PC-3 (cell line): Measurements from ENCODE around the gene JDP2. TPM values are rescaled to one million over a fixed set of nuclear protein-coding genes. Genes with fewer than 3 reads are reported as not detected.

ENCODE experiments used
- ATAC-seq: fragments of 200-7000 bp; cut with Tn5 transposase; 2 replicates; pipeline ENCODE4 v1.9.1; 2020; ENCODE audit warnings: mild to moderate bottlenecking, moderate library complexity
- BruUV-seq: library from RNA; stranded (reverse); fragments of 400-500 nt; replicated peaks from 2 replicates; lab custom pipeline; 2021; lab: Mats Ljungman, UMichigan
- CTCF ChIA-PET: fragments of 300-600 bp; sonication (Branson Sonifier 250); formaldehyde crosslinking; loops from one replicate; lab custom pipeline; 2022; ENCODE audit warnings: antibody characterized with exemption; lab: Charles Lee
- POLR2A ChIA-PET: fragments of 300-600 bp; sonication (Branson Sonifier 250); formaldehyde crosslinking; loops from one replicate; lab custom pipeline; 2022; ENCODE audit warnings: antibody characterized with exemption; ENCODE audit not compliant: unreplicated experiment; lab: Charles Lee
- DNase-seq: peaks from one replicate; pipeline ENCODE4 v3.0.0-alpha.2; 2015
- H2AFZ ChIP-seq: fragments of 300-600 bp; sonication (generic); 2 replicates; pipeline ENCODE4 v1.6.0; 2016; ENCODE audit warnings: antibody characterized with exemption, low read length
- H3F3A ChIP-seq: fragments of 300-600 bp; sonication (generic); one replicate; pipeline ENCODE4 v1.6.0; 2017; ENCODE audit warnings: antibody characterized with exemption, low read length, control low read depth, mild to moderate bottlenecking; ENCODE audit not compliant: unreplicated experiment
- H3K27ac ChIP-seq: fragments of 300-600 bp; sonication (generic); 2 replicates; pipeline ENCODE4 v1.5.1; 2016; ENCODE audit warnings: mild to moderate bottlenecking, low read length
- H3K27me3 ChIP-seq: fragments of 300-600 bp; sonication (generic); 2 replicates; pipeline ENCODE4 v1.6.1; 2016; ENCODE audit warnings: low read length, mixed read lengths
- H3K36me3 ChIP-seq: fragments of 300-600 bp; sonication (generic); 2 replicates; pipeline ENCODE4 v1.6.1; 2016; ENCODE audit warnings: low read depth, mixed run types, low read length, mixed read lengths
- H3K4me1 ChIP-seq: fragments of 300-600 bp; sonication (generic); 2 replicates; pipeline ENCODE4 v1.5.1; 2016; ENCODE audit warnings: low read length; ENCODE audit not compliant: insufficient read depth
- H3K4me2 ChIP-seq: fragments of 300-600 bp; sonication (generic); 2 replicates; pipeline ENCODE4 v1.6.0; 2016; ENCODE audit warnings: low read length
- H3K4me3 ChIP-seq: fragments of 300-600 bp; sonication (generic); 2 replicates; pipeline ENCODE4 v1.5.1; 2016; ENCODE audit warnings: mild to moderate bottlenecking, low read length, mixed read lengths
- H3K79me2 ChIP-seq: fragments of 300-600 bp; sonication (generic); 2 replicates; pipeline ENCODE4 v1.6.1; 2017; ENCODE audit warnings: low read length, mixed read lengths
- H3K9ac ChIP-seq: fragments of 300-600 bp; sonication (generic); 2 replicates; pipeline ENCODE4 v1.6.0; 2016; ENCODE audit warnings: mild to moderate bottlenecking, low read length
- H3K9me2 ChIP-seq: fragments of 300-600 bp; sonication (generic); replicated peaks from 2 replicates; pipeline ENCODE4 v1.6.1; 2016; ENCODE audit warnings: mixed run types, low read length, mixed read lengths
- H3K9me3 ChIP-seq: fragments of 300-600 bp; sonication (generic); 2 replicates; pipeline ENCODE4 v1.6.1; 2016; ENCODE audit warnings: low read length, mixed read lengths
- H4K20me1 ChIP-seq: fragments of 300-600 bp; sonication (generic); 2 replicates; pipeline ENCODE4 v1.6.1; 2016; ENCODE audit warnings: low read length, mixed read lengths
- EZH2 ChIP-seq: fragments of 300-600 bp; sonication (generic); IDR thresholded peaks from one replicate; pipeline ENCODE4 v1.6.1; 2017; ENCODE audit warnings: antibody characterized with exemption, mild to moderate bottlenecking, low read length; ENCODE audit not compliant: unreplicated experiment
- EZH2phosphoT487 ChIP-seq: fragments of 300-600 bp; sonication (generic); IDR thresholded peaks from 2 replicates; pipeline ENCODE4 v1.6.1; 2018; ENCODE audit warnings: mild to moderate bottlenecking, antibody characterized with exemption, low read length, borderline replicate concordance
- intact Hi-C: fragments of 100-400 bp; cut with micrococcal nuclease; formaldehyde crosslinking; loops from 2 replicates; pipeline ENCODE4 v1.9.0; 2023
- total RNA-seq: library from RNA; depleted of rRNA; stranded (reverse); fragments of >200 nt; gene quantifications from 2 replicates; pipeline ENCODE4 v1.2.3, GENCODE V29; 2014
- TF ChIP-seq, protein P1 (sequence below): fragments of 300-600 bp; sonication (generic); conservative IDR thresholded peaks from 2 replicates; pipeline ENCODE4 v1.5.1; 2017; ENCODE audit warnings: antibody characterized with exemption, low read depth, mild to moderate bottlenecking, low read length

JDP2 gene
- total RNA-seq, 1 experiment from 2014 or later: 5.8 TPM

DNA sequence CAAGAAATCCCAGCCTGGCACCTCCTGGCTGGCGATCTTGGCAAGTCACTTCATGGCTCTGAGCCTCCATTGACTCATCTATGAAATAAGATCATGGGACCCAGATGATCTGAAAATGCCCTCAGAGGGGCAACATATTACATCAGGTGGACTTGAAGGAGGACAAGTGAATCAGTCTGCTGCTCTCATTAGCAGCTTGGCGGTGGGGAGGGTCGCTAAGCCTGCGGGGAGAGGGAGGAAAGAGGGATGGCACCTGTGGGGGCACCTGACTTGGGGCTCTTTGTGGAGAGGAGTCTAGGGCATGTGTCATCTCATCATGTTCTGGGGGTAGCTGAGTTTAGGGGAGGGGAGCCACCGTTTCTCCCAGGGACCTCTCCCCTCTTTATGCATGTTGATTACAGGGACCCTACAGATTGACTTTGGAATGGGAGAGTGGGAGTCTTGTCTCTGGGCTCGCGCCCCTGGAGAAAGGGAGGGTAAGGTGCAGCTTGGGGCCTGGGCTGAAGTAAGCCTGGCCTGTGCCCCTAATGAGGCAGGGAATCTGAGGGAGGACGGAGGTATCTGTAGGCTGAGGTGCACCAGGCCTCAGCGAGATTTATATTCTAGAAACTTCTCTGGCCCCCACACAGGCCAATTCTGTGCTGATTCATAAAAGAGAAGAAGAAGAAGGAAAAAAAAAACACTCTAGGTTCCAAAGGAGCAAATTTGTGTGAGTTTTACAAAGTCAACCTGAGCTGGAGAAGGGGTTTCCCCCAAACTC lies 65.2 kb downstream of the JDP2 start:
- no peaks in the 10 kb centered on the region for H3K27me3 ChIP-seq
- intact Hi-C loops: no loop called here
- no peak for ATAC-seq
- no peaks in the 10 kb centered on the region for H3K36me3 ChIP-seq
- peaks cover 3% of the 10 kb centered on the region; the same call in 1 of the 2 replicates for H3K4me1 ChIP-seq
- no peaks in the 10 kb centered on the region for H3K9me2 ChIP-seq
- no peaks in the 10 kb centered on the region for H3K9me3 ChIP-seq
- ChIA-PET CTCF (no interaction called here), POLR2A (no interaction called here)
- H3K79me2 ChIP-seq: no peaks in the 10 kb centered on the region
- H3K4me2 ChIP-seq: no peak overlapping the region
- no peak overlapping the region for H2AFZ ChIP-seq
- BruUV-seq: no TSS peak
- no peaks in the 10 kb centered on the region for H3F3A ChIP-seq
- H3K4me3 ChIP-seq: no peak overlapping the region
- no peak for DNase-seq
- H4K20me1 ChIP-seq: no peaks in the 10 kb centered on the region
- H3K9ac ChIP-seq: no peak overlapping the region
- TF ChIP-seq EZH2phosphoT487 (no peak), EZH2 (no peak)
- TF ChIP-seq, protein P1, sequence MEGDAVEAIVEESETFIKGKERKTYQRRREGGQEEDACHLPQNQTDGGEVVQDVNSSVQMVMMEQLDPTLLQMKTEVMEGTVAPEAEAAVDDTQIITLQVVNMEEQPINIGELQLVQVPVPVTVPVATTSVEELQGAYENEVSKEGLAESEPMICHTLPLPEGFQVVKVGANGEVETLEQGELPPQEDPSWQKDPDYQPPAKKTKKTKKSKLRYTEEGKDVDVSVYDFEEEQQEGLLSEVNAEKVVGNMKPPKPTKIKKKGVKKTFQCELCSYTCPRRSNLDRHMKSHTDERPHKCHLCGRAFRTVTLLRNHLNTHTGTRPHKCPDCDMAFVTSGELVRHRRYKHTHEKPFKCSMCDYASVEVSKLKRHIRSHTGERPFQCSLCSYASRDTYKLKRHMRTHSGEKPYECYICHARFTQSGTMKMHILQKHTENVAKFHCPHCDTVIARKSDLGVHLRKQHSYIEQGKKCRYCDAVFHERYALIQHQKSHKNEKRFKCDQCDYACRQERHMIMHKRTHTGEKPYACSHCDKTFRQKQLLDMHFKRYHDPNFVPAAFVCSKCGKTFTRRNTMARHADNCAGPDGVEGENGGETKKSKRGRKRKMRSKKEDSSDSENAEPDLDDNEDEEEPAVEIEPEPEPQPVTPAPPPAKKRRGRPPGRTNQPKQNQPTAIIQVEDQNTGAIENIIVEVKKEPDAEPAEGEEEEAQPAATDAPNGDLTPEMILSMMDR: no peak
- H3K27ac ChIP-seq: no peak overlapping the region

DNA sequence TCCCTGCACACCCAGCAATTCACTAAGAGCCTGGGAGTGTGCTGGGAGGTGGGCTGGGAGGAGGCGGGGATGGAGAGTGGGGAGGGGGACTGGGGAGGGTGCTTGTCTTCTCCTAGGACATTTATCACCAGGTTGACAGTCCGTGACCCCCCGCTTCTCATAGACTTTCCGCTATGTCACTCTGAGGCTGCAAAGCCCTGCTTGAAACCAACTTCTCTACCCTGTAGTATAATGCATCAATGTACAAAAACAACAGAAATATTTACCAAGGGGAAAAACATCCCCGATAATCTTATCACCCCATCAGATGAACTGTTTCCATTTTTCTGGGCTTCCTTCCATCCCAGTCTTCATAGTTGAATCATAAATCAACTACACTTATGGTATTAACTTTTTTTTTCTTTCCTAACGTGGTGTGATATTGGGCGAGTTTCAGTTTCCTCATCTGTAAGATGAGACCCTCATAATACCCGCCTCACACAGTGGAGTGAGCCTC lies 65.8 kb downstream of the JDP2 start:
- Histone ChIP-seq H3K27me3 (no peaks in the 10 kb centered on the region), H3K9me3 (no peaks in the 10 kb centered on the region), H2AFZ (no peak overlapping the region), H3K4me2 (no peak overlapping the region), H3K4me3 (no peak overlapping the region), H3K9me2 (no peaks in the 10 kb centered on the region), H3K36me3 (no peaks in the 10 kb centered on the region), H3F3A (no peaks in the 10 kb centered on the region), H3K79me2 (no peaks in the 10 kb centered on the region), H4K20me1 (no peaks in the 10 kb centered on the region), H3K9ac (no peak overlapping the region), H3K27ac (no peak overlapping the region), H3K4me1 (peaks cover 3% of the 10 kb centered on the region; the same call in 1 of the 2 replicates)
- ATAC-seq: no peak
- CTCF ChIA-PET: no interaction called here
- POLR2A ChIA-PET: no interaction called here
- intact Hi-C loops: no loop called here
- TF ChIP-seq EZH2phosphoT487: no peak
- TF ChIP-seq, protein P1: no peak
- no peak for TF ChIP-seq EZH2
- no TSS peak for BruUV-seq
- DNase-seq: no peak

- intact Hi-C loops: no loop called here
- peak; percentile 13 for DNase-seq
- no peak for ATAC-seq
- H3K27me3 ChIP-seq: no peaks in the 10 kb centered on the region
- H3K36me3 ChIP-seq: no peaks in the 10 kb centered on the region
- no peaks in the 10 kb centered on the region for H3F3A ChIP-seq
- no TSS peak for BruUV-seq
- ChIA-PET CTCF (interaction anchor here (0.8 kb wide), 1 partner anchor 62 kb away, joined by 5 read pairs; no protein-coding TSS in a partner anchor), POLR2A (no interaction called here)
- H4K20me1 ChIP-seq: no peaks in the 10 kb centered on the region
- no peak overlapping the region for H3K9ac ChIP-seq
- no peak overlapping the region for H3K27ac ChIP-seq
- H3K79me2 ChIP-seq: no peaks in the 10 kb centered on the region
- H3K4me2 ChIP-seq: no peak overlapping the region
- no peak overlapping the region for H2AFZ ChIP-seq
- no peaks in the 10 kb centered on the region for H3K9me3 ChIP-seq
- no peak for TF ChIP-seq EZH2phosphoT487
- TF ChIP-seq, protein P1: no peak
- no peak for TF ChIP-seq EZH2
- no peak overlapping the region for H3K4me3 ChIP-seq
- H3K4me1 ChIP-seq: no peaks in the 10 kb centered on the region
- H3K9me2 ChIP-seq: no peaks in the 10 kb centered on the region
Measured at GRCh38 chr14:75494896-75495295, 67.1 kb downstream of the JDP2 start.
